Sigmoid colon (tissue), 7 donors: ENCODE results near the gene SAMD4A. TPM values are rescaled to one million over a fixed set of nuclear protein-coding genes. Genes with fewer than 3 reads are reported as not detected.
A peak's percentile ranks its signal among the peaks of the same experiment; 100 is the strongest.

Source experiments
- DNase-seq: peaks from one replicate; pipeline ENCODE4 v3.0.0-alpha.2; 2019
- H3K27ac ChIP-seq, 4 donors: fragments of 200-600 bp; sonication (generic); one replicate each; pipeline ENCODE4 v1.5.1; 2016 to 2019; ENCODE audit warnings: mild to moderate bottlenecking in 1 of 4
- H3K27me3 ChIP-seq, 3 donors: fragments of 200-600 bp; sonication (generic); one replicate each; pipeline ENCODE4 v1.5.1; 2019; ENCODE audit warnings: mild to moderate bottlenecking in 1 of 3
- H3K36me3 ChIP-seq, 4 donors: fragments of 200-600 bp; sonication (generic); one replicate each; pipeline ENCODE4 v1.5.1; 2016 to 2019
- H3K4me1 ChIP-seq, 4 donors: fragments of 200-600 bp; sonication (generic); one replicate each; pipeline ENCODE4 v1.5.1; 2017 to 2019
- H3K4me3 ChIP-seq, 4 donors: fragments of 200-600 bp; sonication (generic); one replicate each; pipeline ENCODE4 v1.5.1; 2017 to 2019; ENCODE audit warnings: mild to moderate bottlenecking in 2 of 4, moderate library complexity in 1 of 4
- H3K9me3 ChIP-seq, 4 donors: fragments of 200-600 bp in 3 of 4; sonication (generic) in 3 of 4; one replicate each; pipeline versions ENCODE4 v1.5.1 to v1.6.1; 2013 to 2019
- EP300 ChIP-seq, 4 donors: sonication (generic); formaldehyde crosslinking; IDR thresholded peaks; one replicate each; pipeline ENCODE4 v1.6.1; 2017; ENCODE audit warnings: antibody characterized with exemption in 4 of 4
- POLR2A ChIP-seq, 2 donors: fragments of 450-650 bp; IDR thresholded peaks; one replicate each; pipeline ENCODE4 v1.6.1; 2016; ENCODE audit warnings: antibody characterized with exemption in 2 of 2, mild to moderate bottlenecking in 2 of 2, moderate library complexity in 2 of 2
- POLR2AphosphoS5 ChIP-seq, 4 donors: sonication (generic); formaldehyde crosslinking; IDR thresholded peaks; one replicate each; pipeline ENCODE4 v1.6.1; 2017; ENCODE audit warnings: antibody characterized with exemption in 4 of 4
- WGBS, 2 donors: extraction: QIAGEN DNeasy Blood & Tissue Kit; methylation state at CpG; one replicate each; pipeline ENCODE4 v1.1.7; 2013; 5-methylcytosine and 5-hydroxymethylcytosine counted together
- intact Hi-C: fragments of 100-400 bp; cut with DNase I; formaldehyde crosslinking; loops from one replicate; pipeline ENCODE4 v1.15.1; 2023
- polyA plus RNA-seq, 3 donors: library from polyadenylated mRNA; stranded (reverse); fragments of 200-250 nt; gene quantifications; one replicate each; pipeline ENCODE4 v1.2.3, GENCODE V29; 2013
- total RNA-seq, 4 donors: library from RNA; depleted of rRNA; stranded (reverse); fragments of >200 nt; gene quantifications; one replicate each; pipeline ENCODE4 v1.1.0, GENCODE V29; 2016
- TF ChIP-seq, protein P1 (sequence below), 4 experiments: fragments of 450-650 bp in 3 of 4; fragments of 200-600 bp in 1 of 4; IDR thresholded peaks; one replicate each; pipeline ENCODE4 v1.5.1; 2016 to 2019; ENCODE audit warnings: antibody characterized with exemption in 4 of 4, mild to moderate bottlenecking in 3 of 4, moderate library complexity in 2 of 4
- donor health status: healthy with polysubstance abuse.
- donor health status: Bipolar disorder and iron deficiency.
- donor health status: healthy.

The SAMD4A gene
- total and polyA plus RNA-seq, 7 donors: 4.2 to 135 (median 79.8) TPM

- Histone ChIP-seq H3K27ac (peak overlapping the region in 2 of 4 donors; percentile 40 to 41), H3K4me3 (no peak overlapping the region), H3K9me3 (no peaks in the 10 kb centered on the region), H3K36me3 (no peaks in the 10 kb centered on the region), H3K27me3 (no peaks in the 10 kb centered on the region), H3K4me1 (peaks cover 0 to 50% (median 30%) of the 10 kb centered on the region in 4 donors)
- intact Hi-C loops: no loop called here
- no peak for DNase-seq
- TF ChIP-seq POLR2A (IDR thresholded peaks at IDR 0.05) (no peak), POLR2AphosphoS5 (IDR thresholded peaks at IDR 0.05) (no peak), EP300 (IDR thresholded peaks at IDR 0.05) (no peak)
- TF ChIP-seq, protein P1, sequence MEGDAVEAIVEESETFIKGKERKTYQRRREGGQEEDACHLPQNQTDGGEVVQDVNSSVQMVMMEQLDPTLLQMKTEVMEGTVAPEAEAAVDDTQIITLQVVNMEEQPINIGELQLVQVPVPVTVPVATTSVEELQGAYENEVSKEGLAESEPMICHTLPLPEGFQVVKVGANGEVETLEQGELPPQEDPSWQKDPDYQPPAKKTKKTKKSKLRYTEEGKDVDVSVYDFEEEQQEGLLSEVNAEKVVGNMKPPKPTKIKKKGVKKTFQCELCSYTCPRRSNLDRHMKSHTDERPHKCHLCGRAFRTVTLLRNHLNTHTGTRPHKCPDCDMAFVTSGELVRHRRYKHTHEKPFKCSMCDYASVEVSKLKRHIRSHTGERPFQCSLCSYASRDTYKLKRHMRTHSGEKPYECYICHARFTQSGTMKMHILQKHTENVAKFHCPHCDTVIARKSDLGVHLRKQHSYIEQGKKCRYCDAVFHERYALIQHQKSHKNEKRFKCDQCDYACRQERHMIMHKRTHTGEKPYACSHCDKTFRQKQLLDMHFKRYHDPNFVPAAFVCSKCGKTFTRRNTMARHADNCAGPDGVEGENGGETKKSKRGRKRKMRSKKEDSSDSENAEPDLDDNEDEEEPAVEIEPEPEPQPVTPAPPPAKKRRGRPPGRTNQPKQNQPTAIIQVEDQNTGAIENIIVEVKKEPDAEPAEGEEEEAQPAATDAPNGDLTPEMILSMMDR (IDR thresholded peaks at IDR 0.05): no peak
Measured at GRCh38 chr14:54590481-54590880, 23.6 kb downstream of the SAMD4A start.

DNA sequence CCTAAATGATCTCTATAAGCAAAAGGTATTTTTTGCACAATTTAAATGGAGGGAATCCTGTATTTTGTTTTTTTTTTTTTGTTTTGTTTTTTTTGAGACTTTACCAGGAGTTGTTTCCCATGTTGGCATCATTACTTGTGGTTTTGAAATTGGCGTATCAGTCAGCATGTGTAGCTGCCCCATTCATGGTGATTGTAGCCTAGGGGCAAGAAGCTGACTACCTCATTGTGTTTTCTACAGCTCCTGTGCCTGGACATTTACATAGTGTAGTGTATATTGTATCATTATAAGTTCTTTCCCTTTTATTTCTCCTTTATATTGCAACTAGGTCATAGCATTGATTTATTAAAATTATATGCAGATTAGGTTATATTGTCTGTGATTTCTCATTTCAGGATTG, 24.5 kb downstream of the SAMD4A start:
- DNase-seq: no peak
- intact Hi-C loops: no loop called here
- H3K4me1 ChIP-seq: peaks cover 0 to 55% (median 30%) of the 10 kb centered on the region in 4 donors
- no peak overlapping the region for H3K4me3 ChIP-seq
- peak overlapping the region in 1 of 4 donors; percentile 41 for H3K27ac ChIP-seq
- WGBS, 2 donors: 92 to 93% methylated on average over 1 of the region's 1 CpG
- H3K36me3 ChIP-seq: no peaks in the 10 kb centered on the region
- no peaks in the 10 kb centered on the region for H3K9me3 ChIP-seq
- TF ChIP-seq EP300 (IDR thresholded peaks at IDR 0.05) (no peak), POLR2AphosphoS5 (IDR thresholded peaks at IDR 0.05) (no peak), POLR2A (IDR thresholded peaks at IDR 0.05) (no peak)
- TF ChIP-seq, protein P1 (IDR thresholded peaks at IDR 0.05): no peak
- no peaks in the 10 kb centered on the region for H3K27me3 ChIP-seq

DNA sequence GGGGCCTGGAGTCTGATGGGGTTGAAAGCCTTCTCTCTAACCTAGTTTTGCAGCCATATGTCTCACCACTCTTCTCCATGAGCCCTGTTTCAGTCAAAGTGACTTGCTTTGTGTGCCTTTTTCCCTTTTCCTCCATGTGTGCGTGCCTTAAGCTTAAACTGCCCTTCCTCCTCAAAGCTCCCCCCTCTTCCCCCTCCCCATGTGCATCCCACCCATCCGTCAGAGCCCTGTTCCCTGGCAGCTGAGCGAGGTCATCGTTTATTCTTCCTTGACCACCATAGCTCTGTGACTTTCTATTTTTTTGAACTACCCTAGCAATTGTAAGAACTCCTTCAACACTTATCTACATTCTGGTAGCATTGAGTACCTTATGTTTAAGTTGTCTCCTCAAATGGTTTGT, 24.9 kb downstream of the SAMD4A start:
- peak overlapping the region in 1 of 4 donors; percentile 41 for H3K27ac ChIP-seq
- WGBS, 2 donors: 82 to 85% methylated on average over 4 of the region's 4 CpGs
- H3K4me3 ChIP-seq: no peak overlapping the region
- TF ChIP-seq, protein P1 (IDR thresholded peaks at IDR 0.05): no peak
- TF ChIP-seq EP300 (IDR thresholded peaks at IDR 0.05): no peak
- TF ChIP-seq POLR2A (IDR thresholded peaks at IDR 0.05): no peak
- TF ChIP-seq POLR2AphosphoS5 (IDR thresholded peaks at IDR 0.05): peak in 1 of 4 donors; percentile 6
- no peaks in the 10 kb centered on the region for H3K9me3 ChIP-seq
- H3K27me3 ChIP-seq: no peaks in the 10 kb centered on the region
- intact Hi-C loops: no loop called here
- peaks cover 0 to 59% (median 30%) of the 10 kb centered on the region in 4 donors for H3K4me1 ChIP-seq
- no peaks in the 10 kb centered on the region for H3K36me3 ChIP-seq
- DNase-seq: no peak

DNA sequence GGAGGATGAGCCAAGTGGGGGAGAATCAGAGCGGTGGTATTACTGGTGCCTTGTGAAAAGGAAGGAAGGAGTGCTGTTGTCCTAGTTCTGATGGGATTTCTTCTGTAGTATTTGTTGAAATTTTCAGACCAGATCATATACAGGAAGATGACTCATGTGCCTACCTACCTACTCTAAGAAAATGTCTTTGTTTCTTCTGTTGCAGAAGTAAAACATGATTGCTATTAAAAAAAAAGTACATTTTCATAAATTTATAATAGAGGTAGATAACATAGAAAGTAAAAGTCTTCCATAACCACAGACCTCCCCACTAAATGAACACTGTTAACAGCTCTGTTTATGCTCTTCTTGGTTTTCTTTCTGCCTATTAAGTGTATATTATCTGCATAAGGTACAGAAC, 26.9 kb downstream of the SAMD4A start:
- Histone ChIP-seq H3K4me1 (peaks cover 0 to 73% (median 34%) of the 10 kb centered on the region in 4 donors), H3K36me3 (no peaks in the 10 kb centered on the region), H3K9me3 (no peaks in the 10 kb centered on the region), H3K27ac (no peak overlapping the region), H3K27me3 (no peaks in the 10 kb centered on the region), H3K4me3 (no peak overlapping the region)
- WGBS, 2 donors: 67 to 93% methylated on average over 1 of the region's 1 CpG
- TF ChIP-seq EP300 (IDR thresholded peaks at IDR 0.05): no peak
- no peak for TF ChIP-seq POLR2A (IDR thresholded peaks at IDR 0.05)
- TF ChIP-seq POLR2AphosphoS5 (IDR thresholded peaks at IDR 0.05): no peak
- TF ChIP-seq, protein P1 (IDR thresholded peaks at IDR 0.05): no peak
- intact Hi-C loops: no loop called here
- DNase-seq: no peak

DNA sequence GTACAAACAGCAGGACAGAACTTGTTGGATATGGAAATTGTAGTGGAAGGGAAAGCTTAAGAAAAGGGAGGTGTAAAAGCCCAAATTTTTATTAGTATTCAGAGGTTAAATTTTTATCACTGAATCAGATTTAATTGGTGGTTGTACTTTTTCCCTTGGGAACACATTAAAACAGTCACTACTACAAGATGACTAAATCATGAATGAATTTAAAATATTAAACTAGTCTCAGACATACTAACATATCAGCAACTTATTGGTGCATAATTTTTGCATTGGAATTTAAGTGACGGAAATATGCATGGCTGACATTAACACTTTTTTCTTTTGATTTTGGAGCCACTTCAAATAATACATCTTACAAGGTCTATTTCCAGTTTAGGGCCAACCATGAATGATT, 27.6 kb downstream of the SAMD4A start:
- WGBS, 2 donors: 95 to 98% methylated on average over 1 of the region's 1 CpG
- Histone ChIP-seq H3K4me1 (peaks cover 0 to 71% (median 35%) of the 10 kb centered on the region in 4 donors), H3K36me3 (no peaks in the 10 kb centered on the region), H3K9me3 (no peaks in the 10 kb centered on the region), H3K27ac (no peak overlapping the region), H3K27me3 (no peaks in the 10 kb centered on the region), H3K4me3 (no peak overlapping the region)
- intact Hi-C loops: no loop called here
- TF ChIP-seq, protein P1 (IDR thresholded peaks at IDR 0.05): no peak
- no peak for TF ChIP-seq POLR2AphosphoS5 (IDR thresholded peaks at IDR 0.05)
- TF ChIP-seq POLR2A (IDR thresholded peaks at IDR 0.05): no peak
- TF ChIP-seq EP300 (IDR thresholded peaks at IDR 0.05): no peak
- DNase-seq: no peak
